ENCODE results near the gene RPS6KA5.

RPS6KA5 gene

DNA sequence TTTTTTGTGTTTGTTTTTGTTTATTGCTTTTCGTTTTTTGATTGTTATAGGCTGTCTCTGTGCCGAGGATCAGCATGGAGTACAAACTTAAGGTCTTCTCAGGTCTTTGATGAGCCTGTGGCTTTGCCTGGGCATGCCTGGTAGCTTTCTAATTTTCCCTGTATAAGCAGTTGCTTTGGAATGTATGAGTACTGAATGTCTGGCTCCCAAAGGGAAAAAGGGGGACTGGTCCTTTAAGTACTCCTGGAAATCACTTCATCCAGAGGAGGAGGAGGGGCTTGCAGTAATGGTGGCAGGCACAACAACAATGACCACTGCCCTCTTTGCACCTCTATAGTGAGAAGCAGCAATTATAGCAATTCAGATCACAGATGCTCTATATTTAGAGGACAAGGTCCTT is 176.7 kb downstream of the RPS6KA5 start:
- H2AK5ac ChIP-seq (ENCODE audit: low read length) = no peak overlapping the region
- DNase-seq = no peak
- H3K23ac ChIP-seq (ENCODE audit: low read length) = no peak overlapping the region
- H3K4me2 ChIP-seq (ENCODE audit: low read length) = no peak overlapping the region
- no peaks in the 10 kb centered on the region for H3K9me3 ChIP-seq (ENCODE audit: insufficient read depth, low read depth, low read length)
- no peak overlapping the region for H2AFZ ChIP-seq (ENCODE audit: insufficient read depth, low read length, poor library complexity)
- H2BK12ac ChIP-seq (ENCODE audit: low read length) = no peak overlapping the region
- no peak overlapping the region for H3K9ac ChIP-seq (ENCODE audit: low read length)
- no peak overlapping the region for H3K14ac ChIP-seq (ENCODE audit: low read length)
- no peaks in the 10 kb centered on the region for H3K79me1 ChIP-seq (ENCODE audit: low read length)
- no peak overlapping the region for H4K91ac ChIP-seq (ENCODE audit: low read depth, low read length)
- no peak overlapping the region for H3K27ac ChIP-seq (ENCODE audit: low read depth, low read length)
- no peak overlapping the region for H3K4ac ChIP-seq (ENCODE audit: low read depth, low read length)
- H4K8ac ChIP-seq (ENCODE audit: low read depth, low read length) = no peak overlapping the region
- no peak overlapping the region for H4K12ac ChIP-seq (ENCODE audit: low read depth, low read length)
- no peak overlapping the region for H2BK5ac ChIP-seq (ENCODE audit: low read depth, low read length, poor library complexity)
- no peak overlapping the region for H3K4me3 ChIP-seq (ENCODE audit: low read depth, low read length)
- H3K79me2 ChIP-seq (ENCODE audit: control insufficient read depth, insufficient read depth, low read length, poor library complexity) = no peaks in the 10 kb centered on the region
- no peaks in the 10 kb centered on the region for H3K27me3 ChIP-seq (ENCODE audit: insufficient read depth, low read length)
- H3K36me3 ChIP-seq (ENCODE audit: control insufficient read depth in 1 of 2, insufficient read depth in 2 of 2, low read length in 2 of 2) = peaks cover 0 to 2% of the 10 kb centered on the region in 2 experiments
- no peak overlapping the region for H3K18ac ChIP-seq (ENCODE audit: low read length)
- no peaks in the 10 kb centered on the region for H3K4me1 ChIP-seq (ENCODE audit: control insufficient read depth in 1 of 2, insufficient read depth in 2 of 2, low read length in 2 of 2)
- H2BK120ac ChIP-seq (ENCODE audit: insufficient read depth, low read length, poor library complexity) = no peak overlapping the region
- no CpG with 5 or more reads among the region's 2 CpGs for WGBS (ENCODE audit: extremely low coverage, insufficient coverage, insufficient read length)

DNA sequence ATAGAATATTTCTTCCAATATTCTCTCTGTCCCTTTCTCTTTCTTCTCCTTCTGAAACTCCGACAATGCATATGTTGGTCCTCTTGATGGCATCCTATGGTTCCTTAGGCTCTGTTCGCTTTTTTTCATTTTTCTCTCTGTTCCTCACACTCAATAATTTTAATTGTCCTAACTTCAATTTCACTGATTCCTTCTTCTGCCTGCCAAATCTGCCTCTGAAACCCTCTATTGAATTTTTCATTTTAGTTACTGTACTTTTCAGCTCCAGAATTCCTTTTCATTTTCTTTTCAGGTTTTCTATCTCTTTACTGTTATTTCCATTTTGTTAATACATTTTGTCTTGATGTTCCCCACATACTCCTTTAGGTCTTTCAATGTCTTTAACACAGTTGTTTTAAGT is 177.2 kb downstream of the RPS6KA5 start:
- no peaks in the 10 kb centered on the region for H3K4me1 ChIP-seq (ENCODE audit: control insufficient read depth in 1 of 2, insufficient read depth in 2 of 2, low read length in 2 of 2)
- H3K27me3 ChIP-seq (ENCODE audit: insufficient read depth, low read length) = no peaks in the 10 kb centered on the region
- no peak overlapping the region for H4K8ac ChIP-seq (ENCODE audit: low read depth, low read length)
- H3K9me3 ChIP-seq (ENCODE audit: insufficient read depth, low read depth, low read length) = no peaks in the 10 kb centered on the region
- no peak overlapping the region for H3K4me3 ChIP-seq (ENCODE audit: low read depth, low read length)
- DNase-seq = no peak
- no peak overlapping the region for H2BK12ac ChIP-seq (ENCODE audit: low read length)
- no peak overlapping the region for H2AK5ac ChIP-seq (ENCODE audit: low read length)
- no peak overlapping the region for H2AFZ ChIP-seq (ENCODE audit: insufficient read depth, low read length, poor library complexity)
- no peak overlapping the region for H2BK120ac ChIP-seq (ENCODE audit: insufficient read depth, low read length, poor library complexity)
- H3K18ac ChIP-seq (ENCODE audit: low read length) = no peak overlapping the region
- H4K91ac ChIP-seq (ENCODE audit: low read depth, low read length) = no peak overlapping the region
- no CpG with 5 or more reads among the region's 2 CpGs for WGBS (ENCODE audit: extremely low coverage, insufficient coverage, insufficient read length)
- no peak overlapping the region for H4K12ac ChIP-seq (ENCODE audit: low read depth, low read length)
- H3K23ac ChIP-seq (ENCODE audit: low read length) = no peak overlapping the region
- no peaks in the 10 kb centered on the region for H3K79me1 ChIP-seq (ENCODE audit: low read length)
- H3K36me3 ChIP-seq (ENCODE audit: control insufficient read depth in 1 of 2, insufficient read depth in 2 of 2, low read length in 2 of 2) = peaks cover 0 to 2% of the 10 kb centered on the region in 2 experiments
- H3K4me2 ChIP-seq (ENCODE audit: low read length) = no peak overlapping the region
- no peak overlapping the region for H3K27ac ChIP-seq (ENCODE audit: low read depth, low read length)
- H3K79me2 ChIP-seq (ENCODE audit: control insufficient read depth, insufficient read depth, low read length, poor library complexity) = no peaks in the 10 kb centered on the region
- no peak overlapping the region for H2BK5ac ChIP-seq (ENCODE audit: low read depth, low read length, poor library complexity)
- H3K14ac ChIP-seq (ENCODE audit: low read length) = no peak overlapping the region
- H3K9ac ChIP-seq (ENCODE audit: low read length) = no peak overlapping the region
- no peak overlapping the region for H3K4ac ChIP-seq (ENCODE audit: low read depth, low read length)

DNA sequence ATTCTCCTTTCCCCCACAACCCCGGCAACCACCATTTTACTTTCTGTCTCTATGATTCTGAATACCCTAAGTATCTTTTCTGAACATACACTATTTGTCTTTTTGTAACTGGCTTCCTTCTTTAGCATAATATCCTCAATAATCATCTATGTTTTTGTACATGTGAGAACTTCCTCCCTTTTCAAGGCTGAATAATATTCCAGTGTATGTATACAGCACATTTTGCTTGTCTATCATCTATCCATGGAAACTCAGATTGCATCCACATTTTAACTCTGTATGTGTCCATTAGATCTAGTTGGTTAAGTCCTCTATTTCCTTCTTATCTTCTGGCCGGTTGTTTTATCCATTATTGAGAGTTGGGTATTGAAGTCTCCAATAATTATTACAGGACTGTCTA is 180.2 kb downstream of the RPS6KA5 start:
- H3K18ac ChIP-seq (ENCODE audit: low read length) = no peak overlapping the region
- no peaks in the 10 kb centered on the region for H3K79me1 ChIP-seq (ENCODE audit: low read length)
- DNase-seq = no peak
- H3K23ac ChIP-seq (ENCODE audit: low read length) = no peak overlapping the region
- H3K79me2 ChIP-seq (ENCODE audit: control insufficient read depth, insufficient read depth, low read length, poor library complexity) = no peaks in the 10 kb centered on the region
- no peak overlapping the region for H3K9ac ChIP-seq (ENCODE audit: low read length)
- no CpG with 5 or more reads among the region's 2 CpGs for WGBS (ENCODE audit: extremely low coverage, insufficient coverage, insufficient read length)
- H2AK5ac ChIP-seq (ENCODE audit: low read length) = no peak overlapping the region
- no peak overlapping the region for H4K12ac ChIP-seq (ENCODE audit: low read depth, low read length)
- H2BK5ac ChIP-seq (ENCODE audit: low read depth, low read length, poor library complexity) = no peak overlapping the region
- H3K27me3 ChIP-seq (ENCODE audit: insufficient read depth, low read length) = no peaks in the 10 kb centered on the region
- no peaks in the 10 kb centered on the region for H3K9me3 ChIP-seq (ENCODE audit: insufficient read depth, low read depth, low read length)
- no peak overlapping the region for H3K4me3 ChIP-seq (ENCODE audit: low read depth, low read length)
- no peak overlapping the region for H2BK12ac ChIP-seq (ENCODE audit: low read length)
- H4K8ac ChIP-seq (ENCODE audit: low read depth, low read length) = no peak overlapping the region
- H4K91ac ChIP-seq (ENCODE audit: low read depth, low read length) = no peak overlapping the region
- no peaks in the 10 kb centered on the region for H3K4me1 ChIP-seq (ENCODE audit: control insufficient read depth in 1 of 2, insufficient read depth in 2 of 2, low read length in 2 of 2)
- H2AFZ ChIP-seq (ENCODE audit: insufficient read depth, low read length, poor library complexity) = no peak overlapping the region
- H3K14ac ChIP-seq (ENCODE audit: low read length) = no peak overlapping the region
- no peak overlapping the region for H3K27ac ChIP-seq (ENCODE audit: low read depth, low read length)
- H3K4me2 ChIP-seq (ENCODE audit: low read length) = no peak overlapping the region
- H3K4ac ChIP-seq (ENCODE audit: low read depth, low read length) = no peak overlapping the region
- no peaks in the 10 kb centered on the region for H3K36me3 ChIP-seq (ENCODE audit: control insufficient read depth in 1 of 2, insufficient read depth in 2 of 2, low read length in 2 of 2)
- H2BK120ac ChIP-seq (ENCODE audit: insufficient read depth, low read length, poor library complexity) = no peak overlapping the region

DNA sequence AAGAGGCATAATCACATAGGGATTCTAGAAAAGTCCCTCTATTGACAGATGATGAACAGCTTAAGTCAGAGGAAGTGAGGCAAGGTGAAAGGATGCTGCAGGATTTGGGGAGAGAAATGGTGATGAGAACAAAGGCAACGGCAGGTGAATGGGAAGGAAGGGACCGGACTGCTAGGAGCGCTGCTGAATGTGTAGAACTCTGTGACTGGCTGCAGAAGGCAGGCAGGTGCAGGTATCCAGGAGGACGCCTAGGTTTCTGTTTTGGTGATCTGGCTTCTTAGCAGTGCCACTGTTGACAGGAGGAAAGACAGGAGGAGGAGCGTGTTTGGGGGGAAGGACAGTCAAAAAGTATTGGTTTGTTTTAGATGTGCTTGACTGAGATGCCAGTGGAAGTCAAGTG is 185.8 kb downstream of the RPS6KA5 start:
- Histone ChIP-seq H3K79me2 (ENCODE audit: control insufficient read depth, insufficient read depth, low read length, poor library complexity) (no peaks in the 10 kb centered on the region), H4K91ac (ENCODE audit: low read depth, low read length) (no peak overlapping the region), H3K14ac (ENCODE audit: low read length) (no peak overlapping the region), H3K9me3 (ENCODE audit: insufficient read depth, low read depth, low read length) (no peaks in the 10 kb centered on the region), H3K27me3 (ENCODE audit: insufficient read depth, low read length) (no peaks in the 10 kb centered on the region), H3K18ac (ENCODE audit: low read length) (no peak overlapping the region), H3K79me1 (ENCODE audit: low read length) (no peaks in the 10 kb centered on the region), H2BK12ac (ENCODE audit: low read length) (no peak overlapping the region), H2AFZ (ENCODE audit: insufficient read depth, low read length, poor library complexity) (no peak overlapping the region), H2BK120ac (ENCODE audit: insufficient read depth, low read length, poor library complexity) (no peak overlapping the region), H3K36me3 (ENCODE audit: control insufficient read depth in 1 of 2, insufficient read depth in 2 of 2, low read length in 2 of 2) (no peaks in the 10 kb centered on the region), H2BK5ac (ENCODE audit: low read depth, low read length, poor library complexity) (no peak overlapping the region), H2AK5ac (ENCODE audit: low read length) (no peak overlapping the region), H3K4me1 (ENCODE audit: control insufficient read depth in 1 of 2, insufficient read depth in 2 of 2, low read length in 2 of 2) (no peaks in the 10 kb centered on the region), H3K4ac (ENCODE audit: low read depth, low read length) (no peak overlapping the region), H3K4me3 (ENCODE audit: low read depth, low read length) (no peak overlapping the region), H3K23ac (ENCODE audit: low read length) (no peak overlapping the region), H4K12ac (ENCODE audit: low read depth, low read length) (no peak overlapping the region), H4K8ac (ENCODE audit: low read depth, low read length) (no peak overlapping the region), H3K4me2 (ENCODE audit: low read length) (no peak overlapping the region), H3K9ac (ENCODE audit: low read length) (no peak overlapping the region), H3K27ac (ENCODE audit: low read depth, low read length) (no peak overlapping the region)
- no CpG with 5 or more reads among the region's 5 CpGs for WGBS (ENCODE audit: extremely low coverage, insufficient coverage, insufficient read length)
- DNase-seq = no peak
